Measurements from ENCODE around the gene EMP2. TPM values are rescaled to one million over a fixed set of nuclear protein-coding genes. Genes with fewer than 3 reads are reported as not detected.

Gene EMP2
- total RNA-seq, 2 donors from 2014 or later, result 19.0 to 20.7 TPM

- H3K36me3 Mint-ChIP-seq (ENCODE audit: low read depth), result no peaks in the 10 kb centered on the region
- TF ChIP-seq, protein P1, sequence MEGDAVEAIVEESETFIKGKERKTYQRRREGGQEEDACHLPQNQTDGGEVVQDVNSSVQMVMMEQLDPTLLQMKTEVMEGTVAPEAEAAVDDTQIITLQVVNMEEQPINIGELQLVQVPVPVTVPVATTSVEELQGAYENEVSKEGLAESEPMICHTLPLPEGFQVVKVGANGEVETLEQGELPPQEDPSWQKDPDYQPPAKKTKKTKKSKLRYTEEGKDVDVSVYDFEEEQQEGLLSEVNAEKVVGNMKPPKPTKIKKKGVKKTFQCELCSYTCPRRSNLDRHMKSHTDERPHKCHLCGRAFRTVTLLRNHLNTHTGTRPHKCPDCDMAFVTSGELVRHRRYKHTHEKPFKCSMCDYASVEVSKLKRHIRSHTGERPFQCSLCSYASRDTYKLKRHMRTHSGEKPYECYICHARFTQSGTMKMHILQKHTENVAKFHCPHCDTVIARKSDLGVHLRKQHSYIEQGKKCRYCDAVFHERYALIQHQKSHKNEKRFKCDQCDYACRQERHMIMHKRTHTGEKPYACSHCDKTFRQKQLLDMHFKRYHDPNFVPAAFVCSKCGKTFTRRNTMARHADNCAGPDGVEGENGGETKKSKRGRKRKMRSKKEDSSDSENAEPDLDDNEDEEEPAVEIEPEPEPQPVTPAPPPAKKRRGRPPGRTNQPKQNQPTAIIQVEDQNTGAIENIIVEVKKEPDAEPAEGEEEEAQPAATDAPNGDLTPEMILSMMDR (conservative IDR thresholded peaks at IDR 0.05), result no peak
- 85 to 86% methylated on average over 11 of the region's 11 CpGs for WGBS, 2 experiments (ENCODE audit: insufficient coverage in 1 of 2, insufficient read length in 1 of 2)
- H3K4me1 Mint-ChIP-seq, result no peaks in the 10 kb centered on the region
- H3K9me3 Mint-ChIP-seq, result peaks cover 4% of the 10 kb centered on the region
- no peak for DNase-seq
- Histone ChIP-seq H3K4me3 (ENCODE audit: low read length) (no peak overlapping the region), H3K36me3 (ENCODE audit: control insufficient read depth, insufficient read depth, low read length) (no peaks in the 10 kb centered on the region), H3K27ac (ENCODE audit: low read depth, low read length) (peak overlapping the region; percentile 44), H3K27me3 (ENCODE audit: control insufficient read depth, insufficient read depth, low read length, poor library complexity, severe bottlenecking) (no peaks in the 10 kb centered on the region), H3K4me1 (ENCODE audit: control insufficient read depth, insufficient read depth, low read length) (no peaks in the 10 kb centered on the region), H3K9me3 (ENCODE audit: control insufficient read depth, low read length) (no peaks in the 10 kb centered on the region), H3K9ac (ENCODE audit: extremely low read depth, low read length, poor library complexity, severe bottlenecking) (no peak overlapping the region)
- no peak overlapping the region for H3K4me3 Mint-ChIP-seq
- H3K27ac Mint-ChIP-seq, result no peak overlapping the region
- peaks cover 8% of the 10 kb centered on the region for H3K27me3 Mint-ChIP-seq (ENCODE audit: insufficient read depth)
Measured at GRCh38 chr16:10608687-10609401, 28.4 kb upstream of the EMP2 start.

- peaks cover 4% of the 10 kb centered on the region for H3K9me3 Mint-ChIP-seq
Measured at GRCh38 chr16:10607157-10607556, 26.8 kb upstream of the EMP2 start.

GRCh38 chr16:10606607-10607006, 26.2 kb upstream of the EMP2 start:
- Histone ChIP-seq H3K4me3 (ENCODE audit: low read length) (no peak overlapping the region), H3K27me3 (ENCODE audit: control insufficient read depth, insufficient read depth, low read length, poor library complexity, severe bottlenecking) (no peaks in the 10 kb centered on the region), H3K4me1 (ENCODE audit: control insufficient read depth, insufficient read depth, low read length) (no peaks in the 10 kb centered on the region), H3K27ac (ENCODE audit: low read depth, low read length) (no peak overlapping the region), H3K9ac (ENCODE audit: extremely low read depth, low read length, poor library complexity, severe bottlenecking) (no peak overlapping the region), H3K9me3 (ENCODE audit: control insufficient read depth, low read length) (no peaks in the 10 kb centered on the region), H3K36me3 (ENCODE audit: control insufficient read depth, insufficient read depth, low read length) (no peaks in the 10 kb centered on the region)
- WGBS, 2 experiments (ENCODE audit: insufficient coverage in 1 of 2, insufficient read length in 1 of 2), result 68 to 69% methylated on average over 6 of the region's 6 CpGs
- Mint-ChIP-seq H3K27me3 (ENCODE audit: insufficient read depth) (peaks cover 7% of the 10 kb centered on the region), H3K36me3 (ENCODE audit: low read depth) (no peaks in the 10 kb centered on the region), H3K4me1 (no peaks in the 10 kb centered on the region), H3K9me3 (peaks cover 4% of the 10 kb centered on the region), H3K27ac (no peak overlapping the region), H3K4me3 (no peak overlapping the region)
- TF ChIP-seq, protein P1 (conservative IDR thresholded peaks at IDR 0.05), result no peak
- no peak for DNase-seq

More at GRCh38 chr16:10607157-10607556, 26.8 kb upstream of the EMP2 start:
- no peak overlapping the region for H3K4me3 ChIP-seq (ENCODE audit: low read length)
- H3K4me1 Mint-ChIP-seq, result no peaks in the 10 kb centered on the region
- DNase-seq, result no peak
- TF ChIP-seq, protein P1 (conservative IDR thresholded peaks at IDR 0.05), result no peak
- H3K9me3 ChIP-seq (ENCODE audit: control insufficient read depth, low read length), result no peaks in the 10 kb centered on the region
- peaks cover 7% of the 10 kb centered on the region for H3K27me3 Mint-ChIP-seq (ENCODE audit: insufficient read depth)
- 80 to 90% methylated on average over 1 to 3 of the region's 3 CpGs for whole genome bisulfite sequencing, 2 experiments (ENCODE audit: insufficient coverage in 1 of 2, insufficient read length in 1 of 2)
- H3K27me3 ChIP-seq (ENCODE audit: control insufficient read depth, insufficient read depth, low read length, poor library complexity, severe bottlenecking), result no peaks in the 10 kb centered on the region
- no peaks in the 10 kb centered on the region for H3K36me3 Mint-ChIP-seq (ENCODE audit: low read depth)
- H3K36me3 ChIP-seq (ENCODE audit: control insufficient read depth, insufficient read depth, low read length), result no peaks in the 10 kb centered on the region
- H3K9ac ChIP-seq (ENCODE audit: extremely low read depth, low read length, poor library complexity, severe bottlenecking), result no peak overlapping the region
- H3K27ac ChIP-seq (ENCODE audit: low read depth, low read length), result no peak overlapping the region
- H3K27ac Mint-ChIP-seq, result no peak overlapping the region
- H3K4me3 Mint-ChIP-seq, result no peak overlapping the region
- no peaks in the 10 kb centered on the region for H3K4me1 ChIP-seq (ENCODE audit: control insufficient read depth, insufficient read depth, low read length)
